ENCODE results near the gene KIAA0825. TPM values are rescaled to one million over a fixed set of nuclear protein-coding genes. Genes with fewer than 3 reads are reported as not detected.

KIAA0825 gene
- total RNA-seq, 1 donor = 2.2 TPM

GRCh38 chr5:94250985-94251384, 367.4 kb downstream of the KIAA0825 start:
- DNase-seq (ENCODE audit: low read depth in 2 of 3, low spot score in 2 of 3) = no peak

- DNase-seq (ENCODE audit: low read depth in 2 of 3, low spot score in 2 of 3) = no peak
Observed at GRCh38 chr5:94249430-94249829, 369.0 kb downstream of the KIAA0825 start.

DNA sequence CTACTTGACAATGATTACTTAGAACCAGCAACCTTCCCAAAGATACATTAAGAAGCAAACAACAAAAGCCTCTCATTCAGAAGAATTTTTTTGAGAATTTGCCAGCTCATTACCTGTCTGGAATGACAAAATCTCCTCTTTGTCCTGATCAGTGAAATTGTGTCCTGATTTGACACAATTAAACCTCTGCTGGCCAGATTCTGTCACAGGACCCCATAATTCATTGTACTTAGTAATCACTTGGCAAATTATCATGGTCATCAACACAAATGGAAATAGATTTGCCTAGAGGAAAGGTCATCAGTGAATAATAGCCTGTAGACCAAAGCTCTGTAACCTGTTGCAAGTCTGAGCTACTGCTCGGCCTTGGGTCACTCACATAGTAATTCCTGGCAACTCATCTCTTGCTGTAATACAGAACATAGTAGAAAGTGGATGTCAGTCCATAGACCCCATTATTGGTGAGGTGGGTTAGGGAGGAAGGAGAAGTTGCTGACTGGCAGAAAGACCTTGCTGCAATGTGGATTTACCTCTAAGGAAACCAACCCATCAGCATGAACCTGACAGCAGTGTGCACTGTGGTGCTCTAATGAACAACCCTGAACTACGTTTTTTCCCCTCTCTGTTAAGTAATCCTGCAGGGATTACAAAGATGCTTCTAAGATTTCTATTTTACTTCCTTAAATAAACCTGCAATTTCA, 370.1 kb downstream of the KIAA0825 start:
- no peak for DNase-seq (ENCODE audit: low read depth in 2 of 3, low spot score in 2 of 3)

DNA sequence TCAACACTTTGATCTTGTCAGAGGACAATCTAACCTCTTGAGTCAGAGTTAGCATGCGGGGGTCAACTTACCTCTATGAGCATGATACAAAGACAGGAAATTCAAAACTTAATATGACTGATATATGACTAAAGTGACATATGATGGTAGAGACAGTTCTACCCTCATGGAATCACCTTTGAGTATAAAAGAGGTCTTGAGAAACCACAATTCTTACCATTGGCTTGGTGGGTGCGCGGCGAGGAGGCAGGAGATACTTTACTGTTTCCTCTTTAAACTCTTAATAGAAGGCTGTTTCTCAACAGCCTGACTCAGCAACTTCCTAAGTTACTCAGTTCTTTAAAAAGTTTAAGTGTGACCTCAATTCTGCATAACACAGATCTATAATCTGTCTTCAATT, 372.8 kb downstream of the KIAA0825 start:
- DNase-seq (ENCODE audit: low read depth in 2 of 3, low spot score in 2 of 3) = peak in 2 of 3 donors; percentile 22 to 65

DNA sequence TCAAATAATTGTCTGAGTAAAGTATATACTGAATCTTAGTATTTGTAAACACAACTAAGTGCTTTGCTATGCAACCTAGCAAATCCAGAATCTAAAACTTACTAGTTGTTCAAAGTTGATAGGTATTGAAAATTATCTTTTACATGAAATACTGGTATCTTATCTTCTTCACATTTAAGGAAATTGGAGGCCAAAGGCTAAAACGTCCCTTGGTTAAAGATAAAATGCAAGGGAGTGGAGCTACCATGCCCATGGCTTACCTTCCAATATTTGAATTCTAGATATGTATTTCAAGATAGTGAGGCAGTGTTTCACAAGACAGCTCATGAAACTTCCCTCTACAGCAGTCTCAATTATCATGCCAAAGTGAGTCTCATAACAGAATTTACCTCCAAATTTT, 373.5 kb downstream of the KIAA0825 start:
- DNase-seq (ENCODE audit: low read depth in 2 of 3, low spot score in 2 of 3) = no peak

GRCh38 chr5:94243612-94244011, 374.8 kb downstream of the KIAA0825 start:
- no peak for DNase-seq (ENCODE audit: low read depth in 2 of 3, low spot score in 2 of 3)

- no peak for DNase-seq (ENCODE audit: low read depth in 2 of 3, low spot score in 2 of 3)
Observed at GRCh38 chr5:94240993-94241651, 377.3 kb downstream of the KIAA0825 start.

GRCh38 chr5:94240596-94240992, 377.8 kb downstream of the KIAA0825 start:
- DNase-seq (ENCODE audit: low read depth in 2 of 3, low spot score in 2 of 3) = no peak

GRCh38 chr5:94240134-94240533, 378.3 kb downstream of the KIAA0825 start:
- DNase-seq (ENCODE audit: low read depth in 2 of 3, low spot score in 2 of 3) = no peak

DNA sequence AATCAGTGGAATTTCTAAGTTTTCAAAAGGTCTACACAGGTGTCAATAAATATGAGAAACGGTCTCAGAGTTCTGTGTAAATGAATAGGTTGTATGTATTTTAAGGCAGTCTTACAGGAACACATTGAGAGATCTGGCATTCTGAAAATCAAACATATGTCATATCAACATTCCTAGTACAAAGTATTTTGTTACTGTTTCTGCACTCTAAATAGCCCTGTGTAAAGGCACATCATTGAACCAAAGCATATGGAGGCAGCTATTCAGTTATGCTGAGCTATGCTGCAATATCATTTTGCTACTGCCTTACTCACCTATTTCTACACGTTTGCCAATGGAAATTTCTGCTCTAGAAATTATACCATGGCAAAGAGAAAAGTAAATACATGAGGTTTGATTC, 379.1 kb downstream of the KIAA0825 start:
- no peak for DNase-seq (ENCODE audit: low read depth in 2 of 3, low spot score in 2 of 3)

GRCh38 chr5:94234987-94235386, 383.4 kb downstream of the KIAA0825 start:
- DNase-seq (ENCODE audit: low read depth in 2 of 3, low spot score in 2 of 3) = no peak

DNA sequence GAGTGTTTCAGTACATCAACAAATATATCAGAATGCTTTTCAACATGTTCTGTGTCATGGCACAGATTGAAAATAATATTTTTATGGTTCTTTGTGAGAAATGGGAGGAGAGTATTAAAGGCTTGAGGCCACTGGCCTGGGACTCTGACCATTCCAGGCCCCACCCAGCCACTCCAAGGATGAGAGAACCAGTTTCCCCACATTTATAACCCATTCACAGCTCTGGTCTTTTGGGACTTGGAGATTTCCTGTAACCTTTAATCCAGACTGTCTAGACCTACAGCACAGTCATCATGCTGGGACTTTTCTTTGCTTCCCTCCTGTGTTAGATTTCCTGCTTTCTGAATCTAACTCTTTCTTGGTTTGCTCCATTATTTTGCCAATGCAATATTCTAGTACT, 389.6 kb downstream of the KIAA0825 start:
- DNase-seq (ENCODE audit: low read depth in 2 of 3, low spot score in 2 of 3) = no peak

- peak in 2 of 3 donors; percentile 16 to 71 for DNase-seq (ENCODE audit: low read depth in 2 of 3, low spot score in 2 of 3)
Observed at GRCh38 chr5:94223235-94223634, 395.2 kb downstream of the KIAA0825 start.

DNA sequence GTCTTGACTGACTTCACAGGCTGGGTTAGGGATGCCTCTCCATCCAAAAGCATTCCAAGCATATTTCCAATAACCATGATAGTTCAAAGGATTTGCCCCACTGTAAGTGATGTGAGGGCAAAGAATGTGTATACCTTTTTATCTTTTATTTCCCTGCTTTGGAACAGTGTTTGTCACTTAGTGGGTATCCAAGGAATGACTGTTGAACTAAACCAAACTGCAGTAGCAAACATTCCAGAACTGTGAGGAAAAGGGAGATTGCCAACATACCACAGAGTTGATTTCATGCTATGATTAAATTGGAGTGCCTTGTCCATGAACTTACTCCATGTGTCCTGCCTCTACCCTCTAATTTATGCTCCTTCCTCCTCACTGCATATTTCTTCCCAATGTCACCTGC, 400.0 kb downstream of the KIAA0825 start:
- no peak for DNase-seq (ENCODE audit: low read depth in 2 of 3, low spot score in 2 of 3)

- no peak for DNase-seq (ENCODE audit: low read depth in 2 of 3, low spot score in 2 of 3)
Observed at GRCh38 chr5:94217745-94218144, 400.7 kb downstream of the KIAA0825 start.

DNA sequence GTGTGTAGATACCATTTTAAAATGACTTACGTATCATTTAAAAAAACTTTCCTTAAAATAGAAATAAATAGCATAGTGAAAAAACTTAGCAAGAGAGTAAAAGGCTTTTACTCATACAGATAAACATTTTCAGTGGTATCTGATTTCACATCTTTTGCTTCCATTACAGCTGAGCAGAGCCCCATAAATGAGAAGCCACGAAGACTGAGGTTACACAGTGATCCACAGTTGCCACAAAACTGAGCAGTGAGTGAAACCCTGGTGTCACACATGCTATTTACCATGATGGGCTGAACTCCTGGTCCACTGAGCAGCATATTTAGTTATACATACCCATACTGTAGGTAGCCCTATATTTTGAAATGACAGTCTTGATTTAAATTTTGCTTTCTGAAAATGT, 401.2 kb downstream of the KIAA0825 start:
- no peak for DNase-seq (ENCODE audit: low read depth in 2 of 3, low spot score in 2 of 3)

DNA sequence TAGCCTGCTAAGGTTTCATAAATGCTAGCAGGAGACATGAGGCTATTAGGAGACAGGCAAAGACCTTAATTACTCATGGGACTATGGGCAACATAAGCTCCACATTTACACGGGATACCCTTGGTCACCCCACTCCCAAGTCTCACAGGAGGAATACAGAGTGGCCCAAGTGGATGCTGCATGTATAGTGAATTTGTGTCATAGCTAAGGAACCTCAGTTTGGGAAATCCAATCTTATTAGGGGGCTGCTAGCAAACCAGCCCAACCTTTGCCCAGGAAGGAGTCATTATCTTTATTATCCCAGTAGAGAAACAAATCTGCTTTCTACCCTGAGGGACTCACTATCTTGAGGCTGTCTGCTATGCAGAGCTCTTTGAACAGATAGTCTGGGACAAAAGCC, 405.9 kb downstream of the KIAA0825 start:
- DNase-seq (ENCODE audit: low read depth in 2 of 3, low spot score in 2 of 3) = no peak

DNA sequence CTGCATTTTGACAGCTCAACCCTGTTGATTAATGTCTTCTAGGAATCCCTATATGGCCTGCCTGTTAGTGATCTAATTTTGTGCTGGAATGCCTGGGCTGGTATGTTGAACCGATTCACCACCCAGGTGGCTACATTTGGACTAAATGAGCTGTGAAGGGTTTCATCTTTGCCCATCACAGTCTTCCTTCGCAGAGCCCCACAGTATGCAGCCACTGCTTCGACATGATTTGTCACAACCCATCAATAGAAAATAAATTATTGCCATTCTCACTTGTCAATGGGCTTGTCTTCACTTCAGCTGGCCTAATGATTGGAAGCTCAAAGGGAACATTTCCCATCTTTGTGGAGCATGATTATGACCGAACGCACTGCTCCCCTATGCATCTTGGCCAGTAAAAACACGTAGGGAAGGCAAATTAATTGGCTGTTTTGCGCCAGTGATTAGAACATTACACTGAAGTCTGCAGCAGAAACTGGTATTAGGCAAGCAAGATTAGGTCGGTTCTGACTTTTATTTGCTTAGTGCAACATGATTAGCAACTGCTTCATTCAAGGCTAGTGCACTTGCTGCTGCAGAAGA, 408.5 kb downstream of the KIAA0825 start:
- DNase-seq (ENCODE audit: low read depth in 2 of 3, low spot score in 2 of 3) = no peak

GRCh38 chr5:94209272-94209671, 409.1 kb downstream of the KIAA0825 start:
- no peak for DNase-seq (ENCODE audit: low read depth in 2 of 3, low spot score in 2 of 3)

GRCh38 chr5:94199566-94199965, 418.8 kb downstream of the KIAA0825 start:
- no peak for DNase-seq (ENCODE audit: low read depth in 2 of 3, low spot score in 2 of 3)

GRCh38 chr5:94197970-94198369, 420.4 kb downstream of the KIAA0825 start:
- no peak for DNase-seq (ENCODE audit: low read depth in 2 of 3, low spot score in 2 of 3)

DNA sequence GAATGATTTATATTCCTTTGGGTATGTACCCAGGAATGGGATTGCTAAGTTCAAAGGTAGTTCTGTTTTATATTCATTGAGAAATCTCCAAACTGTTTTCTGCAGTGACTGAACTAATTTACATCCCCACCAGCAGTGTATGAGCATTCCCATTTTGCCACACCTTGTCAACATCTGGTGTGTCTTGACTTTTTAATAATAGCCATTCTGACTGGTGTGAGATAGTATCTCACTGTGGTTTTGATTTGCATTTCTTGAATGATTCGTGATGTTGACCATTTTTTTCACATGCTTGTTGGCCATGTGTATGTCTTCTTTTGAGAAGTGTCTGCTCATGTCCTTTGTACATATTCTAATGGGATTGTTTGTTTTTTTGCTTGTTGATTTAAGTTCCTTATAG, 421.5 kb downstream of the KIAA0825 start:
- no peak for DNase-seq (ENCODE audit: low read depth in 2 of 3, low spot score in 2 of 3)

Measured in hematopoietic multipotent progenitor cell (in vitro differentiated cells).